Measurements from ENCODE around the gene IL17C. TPM values are rescaled to one million over a fixed set of nuclear protein-coding genes. Genes with fewer than 3 reads are reported as not detected.

IL17C gene
- polyA plus RNA-seq, 5 donors, result 0.10 TPM; not detected in 4

GRCh38 chr16:88645455-88645854 is 7.1 kb downstream of the IL17C start:
- no peak for DNase-seq

- DNase-seq, result no peak
Measured at GRCh38 chr16:88645941-88646340, 7.6 kb downstream of the IL17C start.

DNA sequence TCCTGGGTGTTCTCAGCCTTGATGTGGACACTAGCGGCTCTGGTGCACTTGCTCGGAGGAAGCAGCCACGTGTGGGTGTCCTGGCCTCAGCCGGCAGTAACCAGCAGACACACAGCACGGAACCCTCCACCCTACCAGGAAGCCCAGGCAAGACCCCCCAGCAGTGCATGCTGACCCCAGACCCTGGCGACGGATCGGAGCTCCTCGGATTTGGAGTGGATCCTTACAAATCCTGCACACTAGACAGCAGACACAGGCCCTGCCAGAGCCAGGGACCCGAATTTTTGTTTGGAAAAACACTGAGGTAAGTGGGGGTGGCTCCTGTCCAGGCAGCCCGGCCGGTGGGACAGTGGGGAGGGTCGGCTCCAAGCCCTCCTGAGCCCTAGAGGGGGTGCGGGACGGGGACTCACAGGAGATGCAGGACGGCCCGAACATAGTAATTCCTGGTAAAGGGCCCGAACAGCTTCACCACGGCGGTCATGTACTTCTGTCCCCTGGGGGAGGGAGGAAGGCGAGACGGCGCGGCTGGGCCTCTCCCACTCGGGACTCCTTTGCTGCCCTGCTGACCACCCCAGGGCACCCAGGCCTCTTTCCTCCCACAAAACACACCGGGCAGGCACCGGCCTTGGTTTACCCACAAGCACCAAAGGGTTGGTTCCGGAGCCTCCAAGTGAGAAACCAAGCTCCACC is 8.1 kb downstream of the IL17C start:
- DNase-seq, result no peak

- no peak for DNase-seq
Measured at GRCh38 chr16:88647178-88648070, 9.1 kb downstream of the IL17C start.

- no peak for DNase-seq
Measured at GRCh38 chr16:88649195-88649923, 11.0 kb downstream of the IL17C start.

DNA sequence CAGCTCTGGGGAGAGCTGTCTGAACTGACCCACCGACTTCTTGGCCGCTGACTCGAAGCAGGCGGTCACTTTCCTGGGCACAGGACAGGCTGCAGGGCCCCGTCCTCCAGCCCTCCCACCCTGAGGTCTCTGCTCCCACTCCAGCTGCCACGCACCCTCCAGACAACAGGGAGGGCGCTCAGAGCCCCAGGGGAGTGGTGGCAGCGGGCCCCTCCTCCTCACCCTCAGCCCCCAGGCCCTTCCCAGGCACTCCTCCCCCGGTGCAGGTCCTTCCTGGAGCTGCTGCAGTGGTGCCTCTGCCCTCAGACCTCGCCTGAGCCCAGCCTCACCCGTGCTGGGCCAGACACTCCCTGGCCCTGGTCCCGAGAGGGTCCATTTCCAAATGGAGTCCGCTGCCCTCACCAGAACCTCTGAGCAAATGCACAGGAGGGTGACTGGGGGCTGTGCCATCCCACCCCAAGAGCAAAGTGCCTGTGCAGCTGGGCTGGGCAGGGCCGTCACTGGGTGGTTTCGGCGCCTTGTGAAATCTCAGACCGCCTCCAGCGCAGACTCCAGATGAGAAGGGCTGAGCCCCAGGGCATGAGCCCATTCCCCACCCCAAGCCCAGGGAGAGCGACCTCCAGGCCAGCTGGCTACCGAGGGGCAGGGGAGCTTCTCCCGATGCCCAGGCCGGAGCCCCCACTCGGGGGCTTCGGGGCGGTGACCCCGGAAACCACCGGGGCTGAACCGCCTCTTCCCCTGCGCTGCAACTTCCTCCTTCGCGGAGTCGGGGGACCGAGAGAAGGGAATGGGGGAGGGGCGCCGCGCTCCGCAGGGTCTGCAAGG is 11.8 kb downstream of the IL17C start:
- DNase-seq, result peak in 1 of 2 donors; percentile 42

DNA sequence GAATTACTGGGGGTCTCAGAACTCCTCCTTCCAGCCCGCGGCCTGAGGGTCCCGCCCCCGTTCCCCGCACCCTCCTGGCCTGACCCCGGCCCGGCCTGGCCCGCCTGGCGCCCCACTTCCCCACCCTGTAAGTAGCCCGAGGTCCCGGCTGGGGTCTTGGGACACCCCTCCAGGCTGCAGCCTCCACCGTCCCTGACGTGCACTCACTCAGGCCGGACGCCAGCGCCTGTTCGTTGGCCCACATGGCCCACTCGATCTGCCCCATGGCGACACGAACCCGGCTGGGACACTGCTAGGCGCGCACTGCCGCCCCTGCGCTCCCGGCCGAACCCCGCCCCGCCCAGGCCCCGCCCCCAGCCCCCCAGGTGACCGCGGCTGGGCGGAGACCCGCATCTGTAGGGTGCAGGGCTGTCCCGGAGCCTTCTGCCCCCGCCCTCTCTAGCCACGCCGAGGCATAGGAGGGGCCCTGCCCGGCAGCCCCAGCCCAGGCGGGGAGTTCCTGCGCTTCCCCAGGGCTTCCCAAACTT is 12.4 kb downstream of the IL17C start, which contains the start of gene CYBA:
CYBA (minus strand) TSS at position 305 of the 527 bp plus-strand sequence; CDS start at position 265, 40 bp downstream.
- DNase-seq, result peak; percentile 30 to 45

- DNase-seq, result peak; percentile 37 to 40
Measured at GRCh38 chr16:88651276-88651988, 13.1 kb downstream of the IL17C start.

- no peak for DNase-seq
Measured at GRCh38 chr16:88651989-88652761, 13.8 kb downstream of the IL17C start.

GRCh38 chr16:88652762-88653063 is 14.3 kb downstream of the IL17C start:
- DNase-seq, result no peak

DNA sequence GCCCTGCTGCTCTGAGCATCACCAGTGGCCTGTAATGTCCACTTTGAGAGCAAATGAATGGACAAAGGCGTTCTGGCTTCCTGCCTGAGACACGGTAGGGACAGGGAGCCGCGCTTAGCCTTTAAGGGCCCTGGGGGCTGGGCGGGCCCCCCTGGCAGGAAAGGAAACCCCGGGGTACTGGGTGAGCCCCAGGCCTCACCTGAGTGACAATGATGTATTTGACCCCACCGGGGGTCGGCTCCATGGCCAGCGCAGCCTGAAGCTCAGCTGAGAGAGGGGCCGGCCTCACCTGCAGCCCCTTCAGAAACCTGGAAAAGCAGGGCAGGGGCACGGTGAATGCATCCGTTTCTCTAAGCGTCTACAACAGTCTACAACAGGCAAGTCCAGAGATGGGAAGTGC is 14.7 kb downstream of the IL17C start:
- DNase-seq, result no peak

DNA sequence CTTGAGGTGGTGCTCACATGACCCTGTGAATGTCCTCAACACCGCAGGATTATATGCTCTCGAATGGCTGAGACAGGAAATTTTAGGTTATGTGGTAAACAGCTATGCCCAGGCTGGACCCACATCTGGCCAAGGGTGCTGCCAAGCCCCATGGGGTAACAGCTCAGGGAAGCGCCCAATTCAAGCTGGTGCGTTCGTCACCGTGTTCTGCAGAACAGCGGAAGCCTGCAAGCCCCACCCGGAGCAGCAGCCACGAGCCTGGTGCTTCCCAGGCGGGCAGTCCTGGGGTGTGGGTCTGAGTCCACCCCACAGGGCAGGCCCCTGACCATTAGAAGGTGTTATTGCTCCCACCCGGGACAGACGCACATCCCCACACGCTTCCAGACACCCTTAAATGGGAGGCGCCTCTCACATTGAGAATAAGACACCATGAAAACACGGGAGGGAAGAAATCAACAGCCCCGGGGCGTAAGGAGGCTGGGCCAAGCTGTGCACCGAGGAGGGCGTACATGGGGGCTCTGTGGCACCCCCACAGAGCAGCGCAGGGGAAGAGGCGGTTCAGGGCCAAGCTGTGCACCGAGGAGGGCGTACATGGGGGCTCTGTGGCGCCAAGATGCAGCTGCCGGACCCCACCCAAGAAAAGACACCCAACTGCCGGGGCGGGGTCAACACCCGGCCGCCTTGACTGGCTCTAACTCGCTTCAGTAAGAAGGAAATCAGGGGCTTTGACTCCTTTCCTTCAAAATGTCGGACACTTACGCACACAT is 15.4 kb downstream of the IL17C start:
- DNase-seq, result no peak

DNA sequence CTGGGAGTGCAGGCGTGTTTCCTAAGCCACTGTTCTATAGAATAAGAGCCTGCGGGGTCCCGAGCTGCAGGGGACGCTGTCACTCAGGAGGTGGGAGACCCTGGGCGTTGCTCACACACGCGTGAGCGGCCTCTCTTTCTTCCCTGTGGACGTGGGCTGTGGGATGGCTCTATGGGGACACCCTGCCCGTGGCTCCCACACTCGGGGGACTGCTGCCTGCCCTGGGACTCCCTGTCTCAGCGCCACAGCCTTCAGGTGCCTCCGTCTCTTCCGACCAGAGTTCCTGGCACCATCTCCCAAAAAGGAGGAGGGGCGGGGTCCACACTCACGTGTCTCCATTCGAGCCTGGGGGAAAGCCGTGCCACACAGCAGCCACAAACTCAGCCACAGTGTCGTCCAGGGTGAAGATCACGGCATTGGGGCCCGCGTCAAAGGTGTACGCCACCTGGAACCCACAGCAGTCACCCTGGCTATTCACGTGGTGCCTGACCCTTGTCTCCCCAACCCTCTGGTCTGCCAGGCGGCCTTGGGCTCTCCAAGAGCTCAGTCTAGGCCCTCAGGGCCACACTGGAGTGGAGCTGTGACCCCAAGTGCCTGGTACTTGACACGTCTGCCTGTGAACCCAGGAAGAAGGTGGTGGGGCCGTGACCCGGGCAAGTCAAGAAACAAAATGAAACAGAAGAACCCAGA is 16.1 kb downstream of the IL17C start:
- no peak for DNase-seq

DNA sequence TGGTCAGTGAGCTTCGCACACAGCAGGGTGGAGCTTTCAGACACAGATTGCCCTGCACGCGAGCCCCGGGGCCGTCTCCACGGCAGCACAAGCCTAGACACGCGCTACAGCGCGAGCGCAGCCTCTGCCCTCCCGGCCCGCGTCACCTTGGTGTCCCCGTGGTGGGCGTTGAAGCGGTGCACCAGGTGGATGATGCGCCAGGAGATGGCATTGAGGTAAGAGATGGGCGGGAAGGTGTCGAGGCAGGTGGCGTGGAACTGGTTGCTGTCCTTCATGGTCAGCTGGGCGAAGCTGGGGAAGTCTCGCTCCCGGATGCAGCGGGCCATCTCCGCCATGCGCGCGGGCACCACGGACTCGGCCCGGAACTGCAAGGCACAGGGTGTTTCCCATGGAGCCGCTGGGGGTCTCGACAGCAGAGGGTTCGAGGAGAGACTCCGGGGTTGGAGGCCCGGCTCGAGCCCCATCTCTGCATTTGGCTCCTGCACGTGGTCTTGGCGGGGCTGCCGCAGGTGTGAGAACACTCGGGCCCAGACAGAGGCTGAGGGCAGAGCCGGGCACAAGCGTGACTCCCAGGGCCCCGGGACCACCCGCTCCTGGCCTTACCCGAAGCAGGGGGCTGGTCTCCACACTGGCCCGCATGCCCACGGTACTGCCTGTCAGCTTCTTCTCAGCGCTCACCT is 16.8 kb downstream of the IL17C start:
- DNase-seq, result no peak

DNA sequence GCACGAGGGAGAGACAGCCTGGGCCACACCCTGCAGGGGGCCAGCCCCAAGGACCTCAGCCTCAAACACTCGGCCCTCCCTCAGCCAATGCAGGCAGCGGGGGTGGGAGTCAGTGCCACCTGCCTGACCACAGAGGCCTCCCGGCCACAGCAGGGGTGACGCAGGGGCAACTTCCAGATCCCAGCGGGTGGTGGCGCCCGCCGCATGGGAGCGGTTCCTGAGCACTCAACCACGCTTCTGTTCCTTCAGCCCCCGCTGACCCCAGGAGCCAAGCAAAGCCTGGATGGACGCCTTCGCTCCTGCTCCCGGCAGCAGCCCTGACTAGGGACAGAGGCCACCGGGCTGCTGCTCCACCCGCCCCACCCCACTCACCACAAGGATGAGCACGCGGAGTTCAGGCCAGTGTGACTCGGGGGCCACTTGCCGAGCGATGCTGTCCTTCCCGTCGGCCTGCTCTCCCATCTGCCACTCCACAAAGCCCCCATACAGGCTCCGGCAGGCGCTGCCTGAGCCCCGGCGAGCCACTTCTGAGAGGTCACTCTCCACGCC is 17.4 kb downstream of the IL17C start:
- DNase-seq, result no peak

DNA sequence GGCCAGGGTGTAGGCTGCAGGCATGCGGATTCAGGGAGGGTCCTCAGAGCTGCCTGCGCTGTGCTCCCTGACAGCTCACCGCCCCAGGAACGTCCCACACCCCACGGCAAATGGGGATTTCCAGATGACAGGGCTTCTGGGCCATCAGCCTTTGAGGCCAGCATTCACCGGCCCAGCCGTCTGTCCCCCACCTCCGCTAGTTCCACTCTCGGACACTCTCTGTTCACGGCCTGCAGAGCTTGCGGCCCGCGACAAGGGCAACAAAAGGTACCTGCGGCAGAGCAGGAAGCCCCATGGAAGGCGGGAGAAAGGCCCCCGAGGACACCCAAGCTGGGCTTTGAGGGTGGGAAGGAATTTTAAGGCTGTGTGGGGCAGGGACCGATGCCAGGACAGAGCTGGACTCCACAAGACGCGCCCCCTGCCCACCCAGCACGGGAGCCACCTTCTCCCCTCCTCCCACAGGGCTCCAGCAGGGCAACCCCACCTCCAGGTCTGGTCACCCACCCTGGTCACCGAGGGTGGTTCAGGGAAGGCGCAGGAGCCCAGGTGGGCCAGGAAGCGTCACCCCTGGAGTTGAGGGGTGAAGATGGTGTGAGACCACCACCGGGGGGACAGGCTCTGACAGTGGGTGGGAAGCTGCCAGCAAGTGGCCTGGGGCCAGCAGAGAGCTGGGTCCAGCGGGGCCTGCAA is 18.1 kb downstream of the IL17C start:
- DNase-seq, result no peak

DNA sequence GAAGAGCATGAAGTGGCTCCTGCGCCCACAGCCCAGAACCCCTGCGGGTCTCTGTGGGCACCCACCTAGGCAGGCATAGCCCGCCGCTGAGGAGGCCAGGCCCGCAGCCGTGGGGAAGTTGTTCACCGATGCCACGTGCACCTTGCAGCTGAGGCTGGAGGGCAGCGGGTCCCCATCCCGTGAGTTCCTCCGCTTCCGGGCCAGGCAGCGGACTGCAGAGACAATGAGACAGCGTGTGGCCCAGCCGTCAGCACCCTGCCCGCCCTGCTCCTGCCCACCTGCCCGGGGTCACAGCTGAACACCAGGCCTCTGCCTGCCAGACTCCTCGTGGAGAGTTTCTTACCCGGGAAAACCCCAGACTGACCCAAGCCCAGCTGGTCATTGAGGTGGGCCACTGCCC is 19.0 kb downstream of the IL17C start:
- no peak for DNase-seq

Measured in right lung (tissue), 5 donors.